MM.1S (cell line): ENCODE measurements around the gene HGS.

ENCODE experiments used
- DNase-seq: peaks from one replicate; pipeline ENCODE4 v3.0.0-alpha.2; 2015
- H2AFZ ChIP-seq: fragments of 300-600 bp; sonication (generic); 2 replicates; pipeline ENCODE4 v1.6.0; 2016; ENCODE audit warnings: antibody characterized with exemption, low read length
- H3F3A ChIP-seq: fragments of 300-600 bp; sonication (generic); 2 replicates; pipeline ENCODE4 v1.6.1; 2016; ENCODE audit warnings: mild to moderate bottlenecking, antibody characterized with exemption, low read length, moderate library complexity, mixed read lengths; ENCODE audit not compliant: insufficient read depth
- H3K27ac ChIP-seq: fragments of 300-600 bp; sonication (generic); 2 replicates; pipeline ENCODE4 v1.5.1; 2016; ENCODE audit warnings: mild to moderate bottlenecking, low read length
- H3K27me3 ChIP-seq: fragments of 300-600 bp; sonication (generic); replicated peaks from 2 replicates; pipeline ENCODE4 v1.6.0; 2016; ENCODE audit warnings: low read length; ENCODE audit not compliant: insufficient read depth
- H3K36me3 ChIP-seq: fragments of 300-600 bp; sonication (generic); replicated peaks from 2 replicates; pipeline ENCODE4 v1.6.1; 2016; ENCODE audit warnings: mild to moderate bottlenecking, low read length, mixed read lengths; ENCODE audit not compliant: insufficient read depth
- H3K4me1 ChIP-seq: fragments of 300-600 bp; sonication (generic); 2 replicates; pipeline ENCODE4 v1.6.1; 2016; ENCODE audit warnings: low read length, mixed read lengths
- H3K4me2 ChIP-seq: fragments of 300-600 bp; sonication (generic); 2 replicates; pipeline ENCODE4 v1.6.0; 2016; ENCODE audit warnings: low read depth, low read length
- H3K4me3 ChIP-seq: fragments of 300-600 bp; sonication (generic); 2 replicates; pipeline ENCODE4 v1.5.1; 2016; ENCODE audit warnings: low read length, mixed read lengths
- H3K79me2 ChIP-seq: fragments of 300-600 bp; sonication (generic); 2 replicates; pipeline ENCODE4 v1.6.1; 2016; ENCODE audit warnings: mixed run types, low read length, mixed read lengths
- H3K9ac ChIP-seq: fragments of 300-600 bp; sonication (generic); 2 replicates; pipeline ENCODE4 v1.6.1; 2016; ENCODE audit warnings: low read length, mixed read lengths
- H3K9me2 ChIP-seq: fragments of 300-600 bp; sonication (generic); replicated peaks from 2 replicates; pipeline ENCODE4 v1.6.1; 2016; ENCODE audit warnings: mild to moderate bottlenecking, low read length, mixed read lengths; ENCODE audit not compliant: insufficient read depth
- H3K9me3 ChIP-seq: fragments of 300-600 bp; sonication (generic); replicated peaks from 2 replicates; pipeline ENCODE4 v1.6.1; 2016; ENCODE audit warnings: mild to moderate bottlenecking, low read length, mixed read lengths; ENCODE audit not compliant: insufficient read depth
- H4K20me1 ChIP-seq: fragments of 300-600 bp; sonication (generic); 2 replicates; pipeline ENCODE4 v1.6.1; 2016; ENCODE audit warnings: mild to moderate bottlenecking, low read length, moderate library complexity, mixed read lengths; ENCODE audit not compliant: insufficient read depth
- CTCF ChIP-seq: fragments of 300-600 bp; sonication (generic); IDR thresholded peaks from 2 replicates; pipeline ENCODE4 v1.5.1; 2016; ENCODE audit warnings: antibody characterized with exemption, low read length, mixed read lengths
- EZH2 ChIP-seq: fragments of 300-600 bp; sonication (generic); optimal IDR thresholded peaks from 2 replicates; pipeline ENCODE3; 2017; ENCODE audit warnings: low read depth, mild to moderate bottlenecking, antibody characterized with exemption, low read length, mixed read lengths
- EZH2phosphoT487 ChIP-seq: fragments of 300-600 bp; sonication (generic); IDR thresholded peaks from 2 replicates; pipeline ENCODE4 v1.6.1; 2018; ENCODE audit warnings: antibody characterized with exemption, low read length

Gene HGS

GRCh38 chr17:81716674-81716996, 32.8 kb downstream of the HGS start:
- Histone ChIP-seq H3K9ac (no peak overlapping the region), H3K36me3 (no peaks in the 10 kb centered on the region), H2AFZ (no peak overlapping the region), H3K27me3 (no peaks in the 10 kb centered on the region), H3K9me3 (no peaks in the 10 kb centered on the region), H3K9me2 (no peaks in the 10 kb centered on the region), H3K27ac (no peak overlapping the region), H3K4me2 (no peak overlapping the region), H3F3A (peaks cover 8% of the 10 kb centered on the region), H3K79me2 (peaks cover 34% of the 10 kb centered on the region), H3K4me3 (no peak overlapping the region), H3K4me1 (peaks cover 8% of the 10 kb centered on the region; the same call in 1 of the 2 replicates), H4K20me1 (no peaks in the 10 kb centered on the region)
- DNase-seq = no peak
- TF ChIP-seq EZH2phosphoT487 = no peak
- TF ChIP-seq CTCF = no peak
- no peak for TF ChIP-seq EZH2

GRCh38 chr17:81717049-81717765, 33.4 kb downstream of the HGS start:
- Histone ChIP-seq H3F3A (peaks cover 10% of the 10 kb centered on the region; the same call in 1 of the 2 replicates), H3K4me3 (no peak overlapping the region), H3K9me3 (no peaks in the 10 kb centered on the region), H3K36me3 (no peaks in the 10 kb centered on the region), H3K27ac (no peak overlapping the region), H4K20me1 (no peaks in the 10 kb centered on the region), H3K9ac (no peak overlapping the region), H3K4me1 (peaks cover 13% of the 10 kb centered on the region), H3K27me3 (no peaks in the 10 kb centered on the region), H2AFZ (no peak overlapping the region), H3K9me2 (no peaks in the 10 kb centered on the region), H3K4me2 (no peak overlapping the region), H3K79me2 (peaks cover 34% of the 10 kb centered on the region)
- TF ChIP-seq CTCF = no peak
- TF ChIP-seq EZH2phosphoT487 = no peak
- no peak for TF ChIP-seq EZH2
- no peak for DNase-seq

GRCh38 chr17:81717766-81718089, 33.9 kb downstream of the HGS start:
- Histone ChIP-seq H3K4me3 (no peak overlapping the region), H3K9me3 (no peaks in the 10 kb centered on the region), H3K9ac (no peak overlapping the region), H3K27me3 (no peaks in the 10 kb centered on the region), H3K9me2 (no peaks in the 10 kb centered on the region), H3K79me2 (peaks cover 29% of the 10 kb centered on the region), H4K20me1 (no peaks in the 10 kb centered on the region), H3K36me3 (no peaks in the 10 kb centered on the region), H3F3A (peaks cover 10% of the 10 kb centered on the region; the same call in 1 of the 2 replicates), H3K4me2 (no peak overlapping the region), H3K27ac (no peak overlapping the region), H3K4me1 (peaks cover 17% of the 10 kb centered on the region), H2AFZ (no peak overlapping the region)
- TF ChIP-seq EZH2 (no peak), EZH2phosphoT487 (no peak), CTCF (no peak)
- no peak for DNase-seq
